ENCODE measurements around the gene RENBP.
A peak's percentile ranks its signal among the peaks of the same experiment; 100 is the strongest.

Gene RENBP

DNA sequence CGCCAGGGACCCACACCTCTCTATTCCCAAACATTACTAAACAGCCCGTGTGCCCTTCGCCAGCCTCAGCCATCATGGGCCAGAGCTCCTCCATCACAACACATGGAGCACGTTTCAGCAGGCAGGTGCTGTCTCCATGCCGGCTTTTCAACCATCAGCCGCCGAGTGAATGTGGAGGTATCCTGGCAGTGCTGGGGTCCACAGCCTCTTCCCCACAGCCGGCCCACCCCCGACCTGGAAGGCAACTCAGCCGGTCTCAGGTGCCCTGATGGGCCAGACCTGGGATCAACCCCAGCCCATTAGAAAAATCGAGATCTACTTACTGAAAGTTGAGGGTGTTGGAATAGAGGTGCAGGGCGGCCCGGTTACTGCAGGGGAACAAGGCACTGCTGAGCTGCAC is 12.7 kb downstream of the RENBP start:
- no peak for DNase-seq

- DNase-seq: no peak
Observed at GRCh38 chrX:153931151-153931550, 13.3 kb downstream of the RENBP start.

GRCh38 chrX:153930011-153930910 is 14.2 kb downstream of the RENBP start:
- no peak for DNase-seq

- DNase-seq: no peak
Observed at GRCh38 chrX:153929576-153929975, 14.9 kb downstream of the RENBP start.

DNA sequence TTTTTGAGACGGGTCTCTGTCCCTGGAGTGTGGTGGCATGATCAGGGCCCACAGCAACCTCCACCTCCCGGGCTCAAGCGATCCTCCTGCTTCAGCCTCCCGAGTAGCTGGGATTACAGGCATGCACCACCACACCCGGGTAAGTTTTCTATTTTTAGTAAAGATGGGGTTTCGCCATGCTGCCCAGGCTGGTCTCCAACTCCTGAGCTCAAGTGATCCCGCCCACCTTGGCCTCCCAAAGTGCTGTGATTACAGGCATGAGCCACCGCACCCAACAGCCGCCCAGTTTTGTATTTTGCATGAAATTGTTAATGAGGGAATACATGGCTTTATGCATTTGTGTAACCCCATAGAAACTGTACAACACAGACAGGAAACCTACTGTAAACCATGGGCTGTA is 15.6 kb downstream of the RENBP start:
- DNase-seq: no peak

- peak; percentile 88 to 90 for DNase-seq
Observed at GRCh38 chrX:153927922-153928760, 16.3 kb downstream of the RENBP start.

- DNase-seq: no peak
Observed at GRCh38 chrX:153927672-153927921, 16.8 kb downstream of the RENBP start.

GRCh38 chrX:153926858-153927671 is 17.4 kb downstream of the RENBP start:
- DNase-seq: no peak

DNA sequence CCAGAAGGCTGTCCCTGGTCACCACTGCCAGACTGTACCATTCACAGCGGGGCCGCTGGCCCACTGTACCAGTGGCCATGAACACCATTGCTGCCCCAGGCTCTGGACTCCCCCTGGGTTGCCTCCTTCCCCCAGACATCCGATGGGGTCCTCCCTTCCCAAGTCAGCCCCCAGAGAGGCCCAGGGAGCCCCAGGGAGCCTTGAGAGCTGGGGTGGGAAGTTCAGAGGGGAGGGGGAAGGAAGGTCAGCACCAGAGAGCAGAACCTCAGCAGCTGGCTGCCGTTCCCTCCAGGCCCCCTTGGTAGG is 17.9 kb downstream of the RENBP start:
- no peak for DNase-seq

DNA sequence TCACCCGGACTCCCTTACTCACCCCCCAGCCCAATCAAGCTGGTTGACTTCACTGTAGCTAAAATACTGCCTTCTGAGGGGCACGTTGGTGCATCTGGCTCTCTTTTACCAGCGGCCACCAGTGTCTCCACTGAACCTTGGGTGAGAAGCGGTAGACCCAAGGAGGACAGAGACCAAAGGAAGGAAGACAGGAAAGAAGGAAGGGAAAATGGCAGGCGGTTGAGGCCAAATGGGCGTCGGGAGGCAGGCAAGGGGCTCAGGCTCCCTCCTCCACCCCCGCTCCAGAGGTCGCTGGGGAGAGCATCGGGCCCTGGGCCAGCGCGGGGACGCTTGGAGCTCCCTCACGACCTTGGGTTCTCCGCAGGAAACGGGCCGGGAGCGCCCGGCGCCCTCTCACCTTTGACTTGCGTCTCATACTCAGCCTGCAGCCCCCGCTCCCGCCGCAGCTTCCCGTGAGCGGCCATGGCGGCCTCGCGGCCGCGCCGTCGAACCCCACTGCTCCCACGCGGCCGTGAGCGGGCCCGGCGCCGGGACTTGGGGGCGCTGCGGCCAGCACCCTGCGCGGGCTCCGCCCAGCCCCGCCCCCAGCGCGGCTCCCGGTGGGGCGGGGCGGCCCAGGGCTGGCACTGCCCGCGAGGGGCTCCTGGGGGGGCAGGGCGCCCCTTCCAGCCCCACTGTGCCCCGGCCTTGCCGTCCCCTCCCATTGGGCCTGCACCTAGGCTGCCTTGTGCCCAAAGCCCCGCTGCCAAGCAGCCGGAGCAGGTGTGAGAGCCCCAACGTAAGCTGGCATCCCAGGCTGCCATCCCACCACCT is 18.5 kb downstream of the RENBP start, which contains the start of gene ARHGAP4:
TSS of gene ARHGAP4 (minus strand) at position 526 of the 813 bp plus-strand sequence. CDS start at position 464, 62 bp downstream.
- no peak for DNase-seq

GRCh38 chrX:153925387-153925738 is 19.1 kb downstream of the RENBP start:
- DNase-seq: no peak

DNA sequence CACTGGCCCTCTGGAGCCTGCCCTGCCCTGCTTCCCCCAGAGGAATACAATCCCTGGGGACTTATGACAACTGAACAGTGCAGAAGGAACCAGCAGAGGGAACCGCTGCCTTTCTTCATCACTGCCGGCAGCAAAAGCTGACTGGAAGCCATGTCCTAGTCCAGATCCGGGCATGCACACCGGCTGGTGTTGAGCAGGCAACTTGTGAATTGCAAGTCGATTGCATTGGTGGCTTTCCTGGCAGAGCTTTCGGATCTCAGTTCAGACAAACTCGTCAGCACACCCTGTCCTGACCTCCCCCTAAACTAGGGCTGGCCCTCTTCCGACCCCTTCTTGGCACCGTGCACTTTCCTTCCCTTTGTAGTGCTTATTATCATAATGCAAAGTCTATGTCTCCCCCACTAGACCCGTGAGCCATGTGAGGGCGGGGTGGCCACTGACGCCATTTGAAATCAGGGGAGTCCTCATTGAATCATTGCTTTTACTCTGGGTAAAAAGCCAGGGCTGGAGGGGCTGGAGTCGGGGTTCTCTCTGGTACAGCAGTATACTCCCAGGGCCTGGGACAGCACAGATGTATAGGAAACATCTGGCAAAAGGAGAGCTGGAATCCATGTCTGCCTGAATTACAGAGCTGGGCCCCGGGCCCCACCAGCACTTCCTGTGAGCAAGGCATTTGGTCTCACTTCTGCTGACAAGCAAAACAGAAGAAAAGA is 20.1 kb downstream of the RENBP start:
- peak in 1 of 2 donors; percentile 4 for DNase-seq

GRCh38 chrX:153922932-153923857 is 21.2 kb downstream of the RENBP start:
- peak; percentile 6 to 55 for DNase-seq

DNA sequence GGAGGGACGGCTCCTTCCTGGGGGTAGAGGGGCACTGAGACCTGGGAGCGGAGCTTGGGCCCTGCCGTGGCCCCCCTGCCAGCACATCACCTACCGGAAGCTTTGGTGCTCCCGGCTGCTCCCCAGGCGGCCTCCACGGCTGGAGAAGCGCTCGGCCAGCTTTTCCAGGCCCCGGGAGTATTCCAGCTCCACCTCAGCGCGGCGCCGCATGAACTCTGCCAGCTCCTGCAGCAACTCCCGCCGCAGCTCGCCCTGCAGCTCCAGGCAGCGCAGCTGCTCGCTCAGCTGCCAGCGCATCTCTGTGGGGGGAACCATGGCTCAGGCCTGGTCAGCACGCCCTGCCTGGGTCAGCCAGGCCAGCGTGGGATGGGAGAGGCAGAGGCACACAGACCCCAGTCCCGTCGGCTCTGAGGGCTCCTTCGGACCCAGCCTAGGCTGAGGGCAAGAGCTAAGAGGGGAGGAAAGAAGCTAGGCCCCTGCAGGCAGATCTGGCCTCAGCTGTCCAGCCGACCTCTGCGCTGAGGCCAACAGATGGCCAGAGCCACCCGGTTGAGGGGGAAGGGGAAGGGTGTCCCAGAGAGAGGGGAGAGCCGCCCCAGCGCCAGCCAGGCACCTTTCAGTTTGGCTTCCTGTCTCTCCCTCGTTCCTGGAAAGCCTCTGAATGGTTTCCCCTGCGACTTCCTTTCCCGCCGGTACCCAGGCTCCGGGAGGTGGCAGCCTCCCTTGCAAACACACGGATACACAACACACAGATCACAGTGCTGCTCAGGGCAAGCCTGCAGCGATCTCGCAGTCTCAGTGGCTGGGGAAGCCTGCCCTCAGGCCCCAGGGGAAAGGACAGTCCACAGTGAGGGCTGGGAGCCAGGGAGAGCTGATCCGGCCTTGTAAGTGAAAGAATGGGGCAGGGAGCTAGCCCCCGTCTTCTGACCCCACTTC is 22.7 kb downstream of the RENBP start:
- no peak for DNase-seq

DNA sequence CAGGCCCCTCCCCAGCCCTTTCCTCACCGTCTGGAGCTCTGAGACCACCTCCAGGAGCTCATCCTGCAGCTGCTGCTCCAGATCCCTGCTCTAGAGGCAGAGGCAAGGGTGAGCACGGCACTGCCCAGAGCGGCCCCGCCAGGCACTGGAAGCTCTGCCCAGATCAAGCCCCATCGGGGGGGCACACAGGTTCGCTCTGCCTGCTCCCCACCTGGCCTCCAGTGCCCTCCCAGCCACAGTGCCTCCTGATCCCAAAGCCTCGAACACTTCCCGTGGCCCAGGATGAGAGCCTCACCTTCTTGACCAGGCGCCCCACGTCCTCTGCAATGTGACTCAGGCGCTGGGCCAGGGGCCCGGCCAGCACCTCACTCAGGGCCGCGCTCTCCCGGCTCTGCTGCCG is 23.4 kb downstream of the RENBP start:
- DNase-seq: no peak

GRCh38 chrX:153920546-153920945 is 23.9 kb downstream of the RENBP start:
- DNase-seq: no peak

DNA sequence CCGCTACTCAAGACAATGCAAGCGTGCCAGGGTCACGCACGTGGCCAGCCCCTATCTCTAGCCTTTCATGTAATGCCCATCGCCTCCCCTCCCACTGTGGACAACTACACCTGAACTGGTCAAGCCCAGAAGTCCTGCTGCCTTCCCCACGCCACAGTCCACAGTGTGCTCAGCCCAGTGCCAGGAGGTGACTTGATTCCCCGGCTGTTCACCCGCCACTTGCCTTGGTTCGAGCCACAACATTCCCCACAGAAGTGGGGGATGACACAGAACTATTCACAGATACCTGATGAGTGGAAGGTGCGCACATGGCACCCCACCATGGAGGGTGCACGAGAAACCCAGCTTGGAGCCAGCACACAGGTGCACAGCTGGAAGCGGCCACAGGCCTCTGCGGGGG is 25.2 kb downstream of the RENBP start:
- DNase-seq: no peak

- DNase-seq: no peak
Observed at GRCh38 chrX:153917869-153918268, 26.6 kb downstream of the RENBP start.

DNA sequence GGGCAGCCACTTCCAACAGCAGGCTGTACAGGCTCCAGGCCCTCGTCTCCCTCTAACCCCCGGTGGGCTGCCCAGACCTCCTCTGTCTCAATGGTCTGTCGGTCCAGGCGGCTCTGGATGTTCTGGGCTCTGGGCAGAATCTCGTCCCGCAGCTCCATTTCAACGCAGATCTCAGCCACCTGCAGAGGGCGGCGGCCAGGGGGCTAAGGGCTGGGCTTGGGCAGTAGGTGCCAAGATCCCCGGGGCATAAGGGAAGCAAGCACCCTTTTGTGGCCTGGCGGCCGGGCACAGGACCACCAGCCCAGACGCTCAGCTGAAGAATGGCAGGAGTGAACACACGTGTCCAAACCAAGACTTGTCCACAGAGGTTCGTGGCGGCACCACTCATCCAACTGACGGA is 30.7 kb downstream of the RENBP start:
- no peak for DNase-seq

GRCh38 chrX:153913211-153913610 is 31.2 kb downstream of the RENBP start:
- no peak for DNase-seq
